CD8-positive, alpha-beta memory T cell (primary cell): ENCODE measurements around the gene PIGP. TPM values are rescaled to one million over a fixed set of nuclear protein-coding genes. Genes with fewer than 3 reads are reported as not detected.
"Not testable (repeated sequence)": the region's sequence is repeated elsewhere in the genome, so short reads cannot be mapped to it uniquely, and the experiment has no call there.

Source experiments
- CTCF ChIA-PET: fragments of 350-600 bp; sonication (Branson Sonifier 250); formaldehyde crosslinking; loops from one replicate; lab custom pipeline; 2021; ENCODE audit warnings: antibody characterized with exemption; lab: Charles Lee
- POLR2A ChIA-PET: fragments of 350-600 bp; sonication (Branson Sonifier 250); formaldehyde crosslinking; loops from one replicate; lab custom pipeline; 2021; ENCODE audit warnings: antibody characterized with exemption; lab: Charles Lee
- DNase-seq, 5 donors: peaks; one replicate each; pipeline versions ENCODE4 v3.0.0 to v3.0.0-alpha.2; 2020 to 2022; ENCODE audit warnings: mixed read lengths in 1 of 5
- H3K27ac ChIP-seq: one replicate; pipeline ENCODE4 v1.7.0; 2013; ENCODE audit warnings: low read depth, mild to moderate bottlenecking, low read length, moderate library complexity
- H3K27me3 ChIP-seq: 2 replicates; pipeline ENCODE4 v1.7.0; 2013; ENCODE audit warnings: low read length, mild to moderate bottlenecking; ENCODE audit not compliant: insufficient read depth, poor library complexity, severe bottlenecking
- H3K36me3 ChIP-seq: 2 replicates; pipeline ENCODE4 v1.7.0; 2013; ENCODE audit warnings: mild to moderate bottlenecking, low read length, moderate library complexity; ENCODE audit not compliant: insufficient read depth
- H3K4me1 ChIP-seq: 2 replicates; pipeline ENCODE4 v1.7.0; 2013; ENCODE audit warnings: mild to moderate bottlenecking, low read length, moderate library complexity; ENCODE audit not compliant: insufficient read depth
- H3K4me3 ChIP-seq: 2 replicates; pipeline ENCODE4 v1.7.0; 2013; ENCODE audit warnings: mild to moderate bottlenecking, low read length
- H3K9me3 ChIP-seq: 2 replicates; pipeline ENCODE4 v1.7.0; 2013; ENCODE audit warnings: mild to moderate bottlenecking, low read length
- H3K27ac Mint-ChIP-seq, 8 donors: one replicate each; pipeline ENCODE4 v1.8.0; 2020 to 2021; ENCODE audit warnings: mixed read lengths in 8 of 8, mild to moderate bottlenecking in 6 of 8, inconsistent platforms in 3 of 8, moderate library complexity in 3 of 8
- H3K27me3 Mint-ChIP-seq, 2 donors: one replicate each; pipeline ENCODE4 v1.8.0; 2020 to 2021; ENCODE audit warnings: mixed read lengths in 2 of 2, mild to moderate bottlenecking in 1 of 2, moderate library complexity in 1 of 2
- H3K36me3 Mint-ChIP-seq, 3 donors: one replicate each; pipeline ENCODE4 v1.8.0; 2020 to 2021; ENCODE audit warnings: mixed read lengths in 3 of 3, inconsistent platforms in 1 of 3, mild to moderate bottlenecking in 1 of 3
- H3K4me1 Mint-ChIP-seq, 3 donors: one replicate each; pipeline ENCODE4 v1.8.0; 2020 to 2021; ENCODE audit warnings: mixed read lengths in 3 of 3, inconsistent platforms in 1 of 3, mild to moderate bottlenecking in 1 of 3
- H3K4me3 Mint-ChIP-seq, 7 donors: one replicate each; pipeline ENCODE4 v1.8.0; 2020 to 2021; ENCODE audit warnings: mixed read lengths in 7 of 7, mild to moderate bottlenecking in 6 of 7, moderate library complexity in 4 of 7, inconsistent platforms in 2 of 7
- H3K9me3 Mint-ChIP-seq, 5 donors: one replicate each; pipeline ENCODE4 v1.8.0; 2020 to 2022; ENCODE audit warnings: mixed read lengths in 5 of 5, mild to moderate bottlenecking in 3 of 5, moderate library complexity in 2 of 5, inconsistent platforms in 1 of 5
- polyA plus RNA-seq: library from polyadenylated mRNA; unstranded; fragments of 300-500 nt; fragmentation: Illumina TruSeq; gene quantifications from one replicate; pipeline ENCODE4 v1.2.3, GENCODE V29; 2021
- total RNA-seq, 2 experiments: library from RNA; stranded (reverse); gene quantifications; one replicate each; pipeline ENCODE4 v1.2.3, GENCODE V29; 2021

The PIGP gene
- total and polyA plus RNA-seq, 3 experiments from 2014 or later = 23.9 to 36.6 (median 24.2) TPM

DNA sequence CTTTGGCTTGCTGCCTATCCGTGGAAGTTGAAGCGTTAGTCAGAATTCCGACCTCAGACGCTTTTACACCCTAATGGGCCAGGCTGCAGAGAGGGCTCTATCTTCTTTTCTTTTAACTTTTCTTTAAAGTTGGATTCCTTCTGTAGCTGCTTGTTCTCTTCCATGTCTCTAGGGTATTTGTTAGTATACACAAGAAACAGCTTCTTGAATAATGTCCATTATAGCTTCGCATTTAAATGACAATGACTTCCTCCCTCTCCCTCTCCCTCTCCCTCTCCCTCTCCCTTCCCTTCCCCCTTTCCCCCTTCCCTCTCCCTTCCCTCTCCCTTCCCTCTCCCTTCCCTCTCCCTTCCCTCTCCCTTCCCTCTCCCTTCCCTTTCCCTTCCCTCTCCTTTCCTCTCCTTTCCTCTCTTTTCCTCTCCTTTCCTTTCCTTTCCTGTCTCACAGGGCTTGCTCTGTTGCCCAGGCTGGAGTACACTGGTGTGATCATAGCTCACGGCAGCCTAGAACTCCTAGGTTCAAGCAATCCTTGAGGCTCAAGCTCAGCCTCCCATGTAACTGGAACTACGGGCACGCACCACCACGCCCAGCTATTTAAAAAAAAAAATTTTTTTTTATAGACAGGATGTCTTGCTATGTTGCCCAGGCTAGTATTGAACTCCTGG, 33.3 kb downstream of the PIGP start:
- CTCF ChIA-PET = no interaction called here
- Mint-ChIP-seq H3K4me1 (no peaks in the 10 kb centered on the region), H3K36me3 (no peaks in the 10 kb centered on the region)

DNA sequence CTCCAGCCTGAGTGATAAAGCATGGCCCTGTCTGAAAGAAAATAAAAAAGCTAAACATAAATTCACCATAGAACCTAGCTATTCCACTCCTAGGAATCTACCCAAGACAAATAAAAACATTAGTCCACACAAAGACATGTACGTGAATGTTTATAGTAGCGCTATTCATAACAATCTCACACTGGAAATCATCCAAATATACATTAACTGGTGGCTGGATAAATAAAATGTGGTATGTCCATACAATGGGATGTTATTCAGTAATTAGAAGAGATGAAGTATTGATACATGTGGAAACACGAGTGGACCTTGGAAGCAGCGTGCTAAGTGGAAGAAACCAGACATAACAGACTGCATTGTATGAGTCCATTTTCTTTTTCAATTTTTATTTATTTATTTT, 36.7 kb downstream of the PIGP start:
- Mint-ChIP-seq H3K36me3 (no peaks in the 10 kb centered on the region), H3K4me1 (no peaks in the 10 kb centered on the region), H3K27ac (no peak overlapping the region), H3K27me3 (peaks cover 3 to 8% of the 10 kb centered on the region in 2 donors), H3K9me3 (no peaks in the 10 kb centered on the region), H3K4me3 (no peak overlapping the region)
- H3K27me3 ChIP-seq = no peaks in the 10 kb centered on the region
- DNase-seq = no peak
- no peaks in the 10 kb centered on the region for H3K9me3 ChIP-seq
- POLR2A ChIA-PET = interaction anchor here (0.7 kb wide), 1 partner anchor 329 kb away, joined by 4 read pairs; no protein-coding TSS in a partner anchor
- no peak overlapping the region for H3K27ac ChIP-seq
- CTCF ChIA-PET = no interaction called here
- H3K4me1 ChIP-seq = no peaks in the 10 kb centered on the region
- H3K4me3 ChIP-seq = no peak overlapping the region
- no peaks in the 10 kb centered on the region for H3K36me3 ChIP-seq

More for the DNA sequence above, 33.3 kb downstream of the PIGP start:
- POLR2A ChIA-PET = interaction anchor here (0.6 kb wide), 1 partner anchor 9 kb away, joined by 3 read pairs; no protein-coding TSS in a partner anchor
- Histone ChIP-seq H3K36me3 (no peaks in the 10 kb centered on the region), H3K9me3 (no peaks in the 10 kb centered on the region), H3K4me3 (no peak overlapping the region), H3K4me1 (peaks cover under 1% of the 10 kb centered on the region), H3K27ac (no peak overlapping the region), H3K27me3 (no peaks in the 10 kb centered on the region)
- H3K4me3 Mint-ChIP-seq = no peak overlapping the region
- peaks cover 3 to 6% of the 10 kb centered on the region in 2 donors for H3K27me3 Mint-ChIP-seq
- H3K9me3 Mint-ChIP-seq = no peaks in the 10 kb centered on the region
- H3K27ac Mint-ChIP-seq = no peak overlapping the region
- no peak for DNase-seq

DNA sequence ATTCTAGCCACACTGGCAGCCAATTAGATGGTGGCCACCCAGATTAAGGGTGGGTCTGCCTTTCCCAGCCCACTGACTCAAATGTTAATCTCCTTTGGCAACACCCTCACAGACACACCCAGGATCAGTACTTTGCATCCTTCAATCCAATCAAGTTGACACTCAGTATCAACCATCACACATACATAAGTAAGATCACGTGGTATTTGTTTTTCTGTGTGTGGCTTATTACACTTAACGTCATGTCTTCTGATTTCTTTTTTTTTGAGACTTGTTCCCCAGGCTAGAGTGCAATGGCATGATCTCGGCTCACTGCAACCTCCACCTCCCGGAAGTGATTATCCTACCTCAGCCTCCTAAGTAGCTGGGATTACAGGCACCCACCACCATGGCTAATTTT, 38.5 kb downstream of the PIGP start:
- DNase-seq, H3K27me3 ChIP-seq, H3K27ac Mint-ChIP-seq, H3K4me1 Mint-ChIP-seq, H3K27ac ChIP-seq, H3K4me3 ChIP-seq, H3K4me3 Mint-ChIP-seq, H3K27me3 Mint-ChIP-seq, H3K4me1 ChIP-seq, H3K36me3 Mint-ChIP-seq, H3K9me3 ChIP-seq, H3K9me3 Mint-ChIP-seq, POLR2A ChIA-PET, H3K36me3 ChIP-seq, CTCF ChIA-PET: not testable (repeated sequence)

DNA sequence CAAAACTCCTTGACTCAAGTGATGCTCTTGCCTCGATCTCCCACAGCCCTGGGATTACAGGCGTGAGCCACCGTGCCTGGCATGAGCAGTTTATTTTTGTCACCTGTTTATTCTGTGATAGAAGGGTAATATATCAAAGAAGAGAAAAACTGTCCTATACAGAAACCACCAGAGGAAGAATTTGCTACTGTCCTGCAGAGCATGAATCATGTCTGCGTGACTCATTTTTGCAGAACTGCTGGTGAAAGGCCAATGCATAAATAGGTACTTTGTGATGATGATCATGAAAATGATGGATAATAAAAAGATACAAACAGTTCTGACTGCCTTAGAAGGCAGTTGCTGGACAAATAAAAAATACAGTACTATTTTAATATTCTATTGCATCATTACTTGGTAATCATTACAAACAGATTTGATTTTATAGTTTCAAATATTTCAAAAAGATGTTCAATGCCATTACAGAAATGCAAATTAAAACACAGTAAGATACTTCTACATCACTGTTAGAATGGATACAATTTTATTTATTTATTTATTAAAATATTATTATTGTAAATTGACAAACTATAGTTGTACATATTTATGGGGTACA, 39.9 kb downstream of the PIGP start:
- H3K4me3 ChIP-seq = no peak overlapping the region
- Mint-ChIP-seq H3K4me1 (no peaks in the 10 kb centered on the region), H3K4me3 (no peak overlapping the region), H3K27ac (no peak overlapping the region), H3K9me3 (no peaks in the 10 kb centered on the region), H3K36me3 (no peaks in the 10 kb centered on the region), H3K27me3 (peaks cover 3 to 10% of the 10 kb centered on the region in 2 donors)
- POLR2A ChIA-PET = no interaction called here
- H3K36me3 ChIP-seq = no peaks in the 10 kb centered on the region
- no peaks in the 10 kb centered on the region for H3K4me1 ChIP-seq
- H3K9me3 ChIP-seq = no peaks in the 10 kb centered on the region
- H3K27ac ChIP-seq = no peak overlapping the region
- H3K27me3 ChIP-seq = no peaks in the 10 kb centered on the region
- DNase-seq = no peak
- CTCF ChIA-PET = no interaction called here

DNA sequence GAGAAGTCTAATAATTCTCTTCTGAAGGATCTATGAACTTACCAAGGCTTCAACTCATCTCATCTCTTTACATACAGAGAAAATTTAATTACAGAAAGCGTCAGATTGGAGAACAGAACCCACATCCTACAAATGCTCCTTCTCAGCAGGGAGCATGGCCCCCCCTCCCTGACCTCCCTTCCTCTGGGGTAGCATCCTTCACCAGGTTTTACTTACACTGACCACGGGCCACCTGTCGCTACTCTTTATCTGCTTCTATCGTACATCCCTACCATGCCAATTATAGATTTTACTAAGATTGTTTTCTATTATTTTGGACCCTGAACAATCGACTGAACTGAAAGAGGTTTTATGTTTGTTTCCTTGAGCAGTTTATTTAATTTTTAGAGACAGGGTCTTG, 40.6 kb downstream of the PIGP start:
- no peaks in the 10 kb centered on the region for H3K36me3 ChIP-seq
- no peak overlapping the region for H3K27ac ChIP-seq
- H3K27me3 ChIP-seq = no peaks in the 10 kb centered on the region
- no peaks in the 10 kb centered on the region for H3K9me3 ChIP-seq
- H3K4me1 ChIP-seq = no peaks in the 10 kb centered on the region
- ChIA-PET CTCF (no interaction called here), POLR2A (no interaction called here)
- DNase-seq = no peak
- no peaks in the 10 kb centered on the region for H3K4me1 Mint-ChIP-seq
- H3K27ac Mint-ChIP-seq = no peak overlapping the region
- H3K27me3 Mint-ChIP-seq = peaks cover 3 to 10% of the 10 kb centered on the region in 2 donors
- H3K4me3 ChIP-seq = no peak overlapping the region
- no peak overlapping the region for H3K4me3 Mint-ChIP-seq
- no peaks in the 10 kb centered on the region for H3K9me3 Mint-ChIP-seq
- no peaks in the 10 kb centered on the region for H3K36me3 Mint-ChIP-seq

DNA sequence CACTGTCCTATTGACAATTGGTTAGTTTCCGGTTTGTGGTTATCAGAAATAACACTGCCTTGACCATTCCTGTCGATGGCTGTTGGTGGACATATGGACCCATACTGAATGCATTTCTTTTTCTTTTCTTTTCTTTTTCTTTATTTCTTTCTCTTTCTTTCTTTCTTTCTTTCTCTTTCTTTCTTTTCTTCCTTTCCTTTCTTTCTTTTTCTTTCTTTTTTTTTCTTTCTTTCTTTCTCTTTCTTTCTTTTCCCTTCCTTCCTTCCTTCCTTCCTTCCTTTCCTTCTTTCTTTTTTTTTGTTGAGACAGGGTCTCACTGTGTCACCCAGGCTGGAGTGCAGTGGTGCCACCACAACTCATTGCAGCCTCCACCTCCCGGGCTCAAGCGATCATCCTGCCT, 42.0 kb downstream of the PIGP start:
- no peak overlapping the region for H3K4me3 Mint-ChIP-seq
- H3K4me3 ChIP-seq = no peak overlapping the region
- H3K4me1 ChIP-seq = no peaks in the 10 kb centered on the region
- peaks cover 6% of the 10 kb centered on the region in 2 donors for H3K27me3 Mint-ChIP-seq
- H3K27ac ChIP-seq = no peak overlapping the region
- no peaks in the 10 kb centered on the region for H3K36me3 Mint-ChIP-seq
- H3K36me3 ChIP-seq = no peaks in the 10 kb centered on the region
- H3K27ac Mint-ChIP-seq = no peak overlapping the region
- CTCF ChIA-PET = no interaction called here
- POLR2A ChIA-PET = no interaction called here
- H3K4me1 Mint-ChIP-seq = no peaks in the 10 kb centered on the region
- no peaks in the 10 kb centered on the region for H3K9me3 Mint-ChIP-seq
- no peaks in the 10 kb centered on the region for H3K27me3 ChIP-seq
- DNase-seq = no peak
- no peaks in the 10 kb centered on the region for H3K9me3 ChIP-seq

DNA sequence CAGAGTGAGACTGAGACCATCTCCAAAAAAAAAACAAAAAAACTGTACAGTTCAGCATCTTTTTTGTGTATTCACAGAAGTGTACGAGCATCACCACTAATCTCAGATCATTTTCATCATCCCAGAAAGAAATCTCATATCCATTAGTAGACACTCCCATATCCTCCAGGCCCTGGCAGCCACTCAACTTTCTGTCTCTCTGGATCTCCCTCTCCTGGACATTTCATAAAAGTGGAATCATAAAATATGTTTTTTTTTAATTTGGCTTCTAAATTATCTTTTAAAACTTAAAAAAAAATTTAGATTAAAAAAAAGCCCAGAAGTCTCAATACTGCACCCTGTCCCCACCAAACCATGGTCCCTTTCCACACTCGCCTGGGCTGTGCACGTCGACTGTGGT, 44.3 kb downstream of the PIGP start:
- H3K27ac Mint-ChIP-seq = no peak overlapping the region
- H3K9me3 Mint-ChIP-seq = no peaks in the 10 kb centered on the region
- H3K36me3 Mint-ChIP-seq = peaks cover 0 to 2% (median 0%) of the 10 kb centered on the region in 3 donors
- ChIA-PET CTCF (no interaction called here), POLR2A (no interaction called here)
- Histone ChIP-seq H3K27ac (no peak overlapping the region), H3K9me3 (no peaks in the 10 kb centered on the region), H3K4me3 (no peak overlapping the region), H3K4me1 (no peaks in the 10 kb centered on the region), H3K27me3 (no peaks in the 10 kb centered on the region), H3K36me3 (no peaks in the 10 kb centered on the region)
- no peak for DNase-seq
- no peak overlapping the region for H3K4me3 Mint-ChIP-seq
- H3K27me3 Mint-ChIP-seq = peaks cover 3 to 6% of the 10 kb centered on the region in 2 donors
- no peaks in the 10 kb centered on the region for H3K4me1 Mint-ChIP-seq

DNA sequence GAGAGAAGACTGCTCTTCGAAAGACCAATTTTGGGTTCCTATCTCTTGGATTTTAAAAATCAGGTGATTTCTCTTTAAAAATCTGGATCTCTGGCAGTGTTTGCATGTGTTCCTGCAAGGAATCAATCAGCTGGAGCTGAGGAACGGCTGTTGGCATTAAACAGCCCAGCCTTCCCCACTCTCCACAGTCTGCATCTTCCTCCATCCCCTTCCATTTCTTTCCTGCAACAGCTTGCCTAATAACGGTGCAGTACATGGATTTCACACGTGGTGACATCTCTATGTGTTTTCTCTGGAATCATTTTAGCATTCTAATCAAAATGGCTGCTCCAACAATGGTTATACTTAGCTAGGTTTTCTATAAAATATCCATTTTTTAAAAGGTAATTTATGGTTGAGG, 46.4 kb downstream of the PIGP start:
- CTCF ChIA-PET = interaction anchor here (1.5 kb wide), 1 partner anchor 17 kb away, joined by 3 read pairs; no protein-coding TSS in a partner anchor
- no peaks in the 10 kb centered on the region for H3K9me3 Mint-ChIP-seq

More for the DNA sequence above, 46.4 kb downstream of the PIGP start:
- POLR2A ChIA-PET = no interaction called here
- H3K4me1 ChIP-seq = no peaks in the 10 kb centered on the region
- Mint-ChIP-seq H3K4me1 (no peaks in the 10 kb centered on the region), H3K36me3 (peaks cover 0 to 3% (median 0%) of the 10 kb centered on the region in 3 donors), H3K27me3 (peaks cover 2 to 3% of the 10 kb centered on the region in 2 donors), H3K27ac (no peak overlapping the region), H3K4me3 (no peak overlapping the region)
- no peak overlapping the region for H3K27ac ChIP-seq
- H3K27me3 ChIP-seq = no peaks in the 10 kb centered on the region
- no peak for DNase-seq
- H3K4me3 ChIP-seq = no peak overlapping the region
- no peaks in the 10 kb centered on the region for H3K9me3 ChIP-seq
- no peaks in the 10 kb centered on the region for H3K36me3 ChIP-seq
